Esophagus muscularis mucosa (tissue), 4 donors: Measurements from ENCODE around the gene C12orf60.

Experiments used
- CTCF ChIP-seq, 3 experiments: fragments of 200-600 bp in 2 of 3; fragments of 450-650 bp in 1 of 3; sonication (generic) in 2 of 3; IDR thresholded peaks; one replicate each; pipeline ENCODE4 v1.5.1; 2017 to 2019; ENCODE audit warnings: antibody characterized with exemption in 3 of 3, mild to moderate bottlenecking in 2 of 3, moderate library complexity in 1 of 3
- EP300 ChIP-seq: sonication (generic); formaldehyde crosslinking; IDR thresholded peaks from one replicate; pipeline ENCODE4 v1.6.1; 2017; ENCODE audit warnings: antibody characterized with exemption
- POLR2A ChIP-seq: fragments of 450-650 bp; IDR thresholded peaks from one replicate; pipeline ENCODE4 v1.6.1; 2017; ENCODE audit warnings: antibody characterized with exemption, moderate library complexity, mild to moderate bottlenecking, low read depth

GRCh38 chr12:14846876-14847580 lies 43.6 kb downstream of the C12orf60 start:
- TF ChIP-seq POLR2A: no peak
- TF ChIP-seq CTCF (IDR thresholded peaks at IDR 0.05): no peak
- no peak for TF ChIP-seq EP300
